ENCODE measurements around the gene PTPRU.

Gene PTPRU

GRCh38 chr1:29272147-29272907 is 36.0 kb downstream of the PTPRU start:
- no peak overlapping the region for H3K4me3 ChIP-seq (ENCODE audit: low read depth, low read length)
- DNase-seq (ENCODE audit: low read depth) = no peak
- no peak for TF ChIP-seq MAX (IDR thresholded peaks at IDR 0.05; ENCODE audit: low read depth, low read length)
- no peak for TF ChIP-seq CTCF (IDR thresholded peaks at IDR 0.05; ENCODE audit: low read depth, low read length)
- TF ChIP-seq POLR2A (IDR thresholded peaks at IDR 0.05; ENCODE audit: extremely low read depth, insufficient read length) = no peak
- TF ChIP-seq MYC (IDR thresholded peaks at IDR 0.05; ENCODE audit: low read depth, low read length) = no peak

- no peak overlapping the region for H3K4me3 ChIP-seq (ENCODE audit: low read depth, low read length)
- DNase-seq (ENCODE audit: low read depth) = no peak
- TF ChIP-seq MYC (IDR thresholded peaks at IDR 0.05; ENCODE audit: low read depth, low read length) (no peak), POLR2A (IDR thresholded peaks at IDR 0.05; ENCODE audit: extremely low read depth, insufficient read length) (no peak), MAX (IDR thresholded peaks at IDR 0.05; ENCODE audit: low read depth, low read length) (no peak), CTCF (IDR thresholded peaks at IDR 0.05; ENCODE audit: low read depth, low read length) (no peak)
Measured at GRCh38 chr1:29275435-29275834, 39.1 kb downstream of the PTPRU start.

- H3K4me3 ChIP-seq (ENCODE audit: low read depth, low read length) = no peak overlapping the region
- no peak for TF ChIP-seq MAX (IDR thresholded peaks at IDR 0.05; ENCODE audit: low read depth, low read length)
- TF ChIP-seq POLR2A (IDR thresholded peaks at IDR 0.05; ENCODE audit: extremely low read depth, insufficient read length) = no peak
- DNase-seq (ENCODE audit: low read depth) = no peak
Measured at GRCh38 chr1:29278124-29278523, 41.8 kb downstream of the PTPRU start.

- no peak for DNase-seq (ENCODE audit: low read depth)
- H3K4me3 ChIP-seq (ENCODE audit: low read depth, low read length) = no peak overlapping the region
- TF ChIP-seq MAX (IDR thresholded peaks at IDR 0.05; ENCODE audit: low read depth, low read length) (no peak), CTCF (IDR thresholded peaks at IDR 0.05; ENCODE audit: low read depth, low read length) (no peak), POLR2A (IDR thresholded peaks at IDR 0.05; ENCODE audit: extremely low read depth, insufficient read length) (no peak), MYC (IDR thresholded peaks at IDR 0.05; ENCODE audit: low read depth, low read length) (no peak)
Measured at GRCh38 chr1:29279406-29279805, 43.1 kb downstream of the PTPRU start.

GRCh38 chr1:29279951-29280391 is 43.6 kb downstream of the PTPRU start:
- DNase-seq (ENCODE audit: low read depth) = no peak
- H3K4me3 ChIP-seq (ENCODE audit: low read depth, low read length) = no peak overlapping the region
- TF ChIP-seq POLR2A (IDR thresholded peaks at IDR 0.05; ENCODE audit: extremely low read depth, insufficient read length) (no peak), MAX (IDR thresholded peaks at IDR 0.05; ENCODE audit: low read depth, low read length) (no peak), MYC (IDR thresholded peaks at IDR 0.05; ENCODE audit: low read depth, low read length) (no peak), CTCF (IDR thresholded peaks at IDR 0.05; ENCODE audit: low read depth, low read length) (no peak)

- no peak overlapping the region for H3K4me3 ChIP-seq (ENCODE audit: low read depth, low read length)
- DNase-seq (ENCODE audit: low read depth) = no peak
- TF ChIP-seq CTCF (IDR thresholded peaks at IDR 0.05; ENCODE audit: low read depth, low read length) (no peak), POLR2A (IDR thresholded peaks at IDR 0.05; ENCODE audit: extremely low read depth, insufficient read length) (no peak), MAX (IDR thresholded peaks at IDR 0.05; ENCODE audit: low read depth, low read length) (no peak), MYC (IDR thresholded peaks at IDR 0.05; ENCODE audit: low read depth, low read length) (no peak)
Measured at GRCh38 chr1:29280409-29281131, 44.2 kb downstream of the PTPRU start.
